ENCODE results near the gene ADAMTS16.

ADAMTS16 gene

DNA sequence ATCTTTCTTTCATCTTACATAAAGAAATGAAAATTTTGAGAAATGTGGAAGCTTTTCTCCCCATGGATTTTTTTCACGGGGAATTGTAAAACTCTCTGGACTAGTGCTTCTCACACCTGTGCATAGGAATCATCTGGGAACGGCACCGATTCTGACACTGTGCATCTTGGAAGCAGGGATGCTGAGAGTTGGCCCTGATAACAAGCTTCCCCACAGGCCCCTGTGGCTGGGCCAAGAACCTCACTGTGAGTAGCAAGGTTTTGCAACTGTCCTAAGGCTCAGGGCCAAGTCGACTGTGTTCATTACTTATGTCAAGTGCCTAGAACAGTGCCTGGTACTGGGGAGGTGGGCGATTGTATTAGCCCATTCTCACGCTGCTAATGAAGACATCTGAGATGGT lies 174.5 kb downstream of the ADAMTS16 start:
- TF ChIP-seq, protein P1, sequence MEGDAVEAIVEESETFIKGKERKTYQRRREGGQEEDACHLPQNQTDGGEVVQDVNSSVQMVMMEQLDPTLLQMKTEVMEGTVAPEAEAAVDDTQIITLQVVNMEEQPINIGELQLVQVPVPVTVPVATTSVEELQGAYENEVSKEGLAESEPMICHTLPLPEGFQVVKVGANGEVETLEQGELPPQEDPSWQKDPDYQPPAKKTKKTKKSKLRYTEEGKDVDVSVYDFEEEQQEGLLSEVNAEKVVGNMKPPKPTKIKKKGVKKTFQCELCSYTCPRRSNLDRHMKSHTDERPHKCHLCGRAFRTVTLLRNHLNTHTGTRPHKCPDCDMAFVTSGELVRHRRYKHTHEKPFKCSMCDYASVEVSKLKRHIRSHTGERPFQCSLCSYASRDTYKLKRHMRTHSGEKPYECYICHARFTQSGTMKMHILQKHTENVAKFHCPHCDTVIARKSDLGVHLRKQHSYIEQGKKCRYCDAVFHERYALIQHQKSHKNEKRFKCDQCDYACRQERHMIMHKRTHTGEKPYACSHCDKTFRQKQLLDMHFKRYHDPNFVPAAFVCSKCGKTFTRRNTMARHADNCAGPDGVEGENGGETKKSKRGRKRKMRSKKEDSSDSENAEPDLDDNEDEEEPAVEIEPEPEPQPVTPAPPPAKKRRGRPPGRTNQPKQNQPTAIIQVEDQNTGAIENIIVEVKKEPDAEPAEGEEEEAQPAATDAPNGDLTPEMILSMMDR (conservative IDR thresholded peaks at IDR 0.05; ENCODE audit: control insufficient read depth, insufficient read depth, low read depth, low read length), result no peak
- no peak overlapping the region for H3K4me3 ChIP-seq (ENCODE audit: control insufficient read depth, low read depth, low read length)
- DNase-seq (ENCODE audit: low read depth), result no peak

DNA sequence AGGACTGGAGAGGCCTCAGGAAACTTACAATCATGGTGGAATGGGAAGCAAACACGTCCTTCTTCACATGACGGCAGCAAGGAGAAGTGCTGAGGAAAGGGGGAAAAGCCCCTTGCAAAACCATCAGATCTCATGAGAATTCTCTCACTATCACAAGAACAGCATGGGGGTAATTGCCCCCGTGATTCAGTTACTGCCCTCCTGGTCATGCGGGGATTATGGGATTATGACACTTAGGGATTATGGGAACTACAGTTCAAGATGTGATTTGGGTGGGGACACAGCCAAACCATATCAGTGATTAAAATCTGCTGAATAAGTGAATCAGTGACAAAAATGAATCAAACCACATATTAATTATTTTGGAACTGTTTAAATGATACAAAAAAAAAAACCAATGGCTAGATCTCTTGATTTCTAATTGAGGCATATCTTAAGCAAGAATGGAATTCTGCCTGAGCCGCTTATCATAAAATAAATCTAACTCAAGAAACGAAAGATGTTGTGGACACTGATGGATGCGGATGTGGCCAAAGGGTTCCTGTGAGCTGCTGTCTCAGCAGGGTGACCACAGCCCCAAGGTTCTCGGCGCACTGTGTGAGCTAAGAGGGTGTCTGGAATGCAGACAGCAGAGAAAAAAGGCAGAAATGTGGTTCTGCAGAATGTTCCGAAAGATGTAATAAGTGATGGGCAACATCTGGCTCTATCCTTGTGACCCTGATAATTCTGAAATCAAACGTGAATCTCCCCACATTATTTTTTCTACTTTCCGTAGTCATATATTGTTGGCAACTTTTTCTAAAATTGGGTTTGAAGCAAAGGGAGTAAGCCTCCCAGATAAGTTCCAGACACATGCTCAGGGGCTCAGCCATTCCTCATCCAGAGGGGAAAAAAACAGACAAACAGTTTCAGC lies 175.2 kb downstream of the ADAMTS16 start:
- no peak overlapping the region for H3K4me3 ChIP-seq (ENCODE audit: control insufficient read depth, low read depth, low read length)
- no peak for DNase-seq (ENCODE audit: low read depth)
- TF ChIP-seq, protein P1 (conservative IDR thresholded peaks at IDR 0.05; ENCODE audit: control insufficient read depth, insufficient read depth, low read depth, low read length), result no peak

DNA sequence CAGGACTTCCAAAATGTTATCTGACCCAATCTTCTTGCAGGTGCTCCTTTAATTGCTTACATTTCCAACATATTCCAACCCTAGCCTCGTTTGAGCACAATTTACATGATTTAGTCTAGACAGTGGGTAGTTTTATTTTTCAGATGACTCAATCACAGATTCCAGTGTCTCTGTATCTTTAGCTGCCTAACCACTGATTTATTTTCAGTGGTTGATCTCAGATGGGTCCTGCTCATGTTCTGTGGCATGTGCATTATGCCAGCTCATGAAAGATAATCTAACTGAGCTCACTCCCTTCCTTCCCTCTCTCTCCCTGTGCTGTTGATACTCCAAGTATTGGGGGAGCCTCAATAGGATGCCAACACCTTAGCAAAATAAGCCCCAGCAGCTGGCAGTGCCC lies 176.2 kb downstream of the ADAMTS16 start:
- no peak overlapping the region for H3K4me3 ChIP-seq (ENCODE audit: control insufficient read depth, low read depth, low read length)
- DNase-seq (ENCODE audit: low read depth), result no peak
- TF ChIP-seq, protein P1 (conservative IDR thresholded peaks at IDR 0.05; ENCODE audit: control insufficient read depth, insufficient read depth, low read depth, low read length), result no peak

DNA sequence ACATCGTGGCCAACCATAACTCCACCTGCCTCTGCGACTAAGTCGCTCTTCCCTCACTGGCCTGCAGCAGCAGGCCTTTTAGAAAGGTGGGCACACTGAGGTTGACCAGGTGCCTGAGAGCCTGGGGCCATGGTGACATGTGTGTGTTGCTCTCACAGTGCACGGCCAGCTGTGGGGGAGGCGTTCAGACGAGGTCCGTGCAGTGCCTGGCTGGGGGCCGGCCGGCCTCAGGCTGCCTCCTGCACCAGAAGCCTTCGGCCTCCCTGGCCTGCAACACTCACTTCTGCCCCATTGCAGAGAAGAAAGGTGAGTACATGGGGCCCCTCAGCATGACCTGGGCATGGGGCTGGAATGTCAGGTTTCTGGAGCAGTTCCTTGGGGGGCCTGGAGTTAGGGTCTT lies 177.8 kb downstream of the ADAMTS16 start:
- TF ChIP-seq, protein P1 (conservative IDR thresholded peaks at IDR 0.05; ENCODE audit: control insufficient read depth, insufficient read depth, low read depth, low read length), result no peak
- DNase-seq (ENCODE audit: low read depth), result no peak
- H3K4me3 ChIP-seq (ENCODE audit: control insufficient read depth, low read depth, low read length), result no peak overlapping the region

DNA sequence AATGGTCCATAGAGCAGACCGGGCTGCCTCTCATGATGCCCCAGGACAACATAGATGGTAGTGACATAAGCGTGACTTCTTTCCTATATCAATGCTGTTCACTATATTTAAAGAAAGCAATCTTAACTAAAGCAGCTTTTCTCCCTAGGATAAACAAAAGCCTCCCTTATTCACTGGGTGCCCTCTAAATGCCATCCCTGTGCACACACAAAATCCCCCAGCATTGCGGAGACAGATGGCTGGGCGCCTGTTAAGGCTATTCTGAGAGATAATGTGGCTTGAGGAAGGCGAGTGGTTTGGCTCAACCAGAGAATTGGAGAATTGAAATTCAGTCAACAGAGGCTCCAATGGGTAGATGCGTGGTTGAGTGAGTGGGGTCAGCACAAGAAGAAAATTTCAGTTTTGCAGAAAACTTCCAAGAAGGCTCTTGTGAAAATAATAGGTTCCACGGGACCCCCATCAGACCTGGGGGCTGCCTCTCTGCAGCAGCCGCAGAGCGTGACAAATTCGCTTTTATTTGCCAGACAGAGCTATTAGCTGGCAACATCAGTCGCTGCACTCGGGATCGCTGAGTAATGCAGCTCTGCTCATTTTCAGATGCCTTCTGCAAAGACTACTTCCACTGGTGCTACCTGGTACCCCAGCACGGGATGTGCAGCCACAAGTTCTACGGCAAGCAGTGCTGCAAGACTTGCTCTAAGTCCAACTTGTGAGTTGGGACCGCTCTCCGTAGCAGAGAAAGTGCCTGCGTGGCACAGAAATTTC lies 178.5 kb downstream of the ADAMTS16 start:
- TF ChIP-seq, protein P1 (conservative IDR thresholded peaks at IDR 0.05; ENCODE audit: control insufficient read depth, insufficient read depth, low read depth, low read length), result no peak
- DNase-seq (ENCODE audit: low read depth), result no peak
- no peak overlapping the region for H3K4me3 ChIP-seq (ENCODE audit: control insufficient read depth, low read depth, low read length)

DNA sequence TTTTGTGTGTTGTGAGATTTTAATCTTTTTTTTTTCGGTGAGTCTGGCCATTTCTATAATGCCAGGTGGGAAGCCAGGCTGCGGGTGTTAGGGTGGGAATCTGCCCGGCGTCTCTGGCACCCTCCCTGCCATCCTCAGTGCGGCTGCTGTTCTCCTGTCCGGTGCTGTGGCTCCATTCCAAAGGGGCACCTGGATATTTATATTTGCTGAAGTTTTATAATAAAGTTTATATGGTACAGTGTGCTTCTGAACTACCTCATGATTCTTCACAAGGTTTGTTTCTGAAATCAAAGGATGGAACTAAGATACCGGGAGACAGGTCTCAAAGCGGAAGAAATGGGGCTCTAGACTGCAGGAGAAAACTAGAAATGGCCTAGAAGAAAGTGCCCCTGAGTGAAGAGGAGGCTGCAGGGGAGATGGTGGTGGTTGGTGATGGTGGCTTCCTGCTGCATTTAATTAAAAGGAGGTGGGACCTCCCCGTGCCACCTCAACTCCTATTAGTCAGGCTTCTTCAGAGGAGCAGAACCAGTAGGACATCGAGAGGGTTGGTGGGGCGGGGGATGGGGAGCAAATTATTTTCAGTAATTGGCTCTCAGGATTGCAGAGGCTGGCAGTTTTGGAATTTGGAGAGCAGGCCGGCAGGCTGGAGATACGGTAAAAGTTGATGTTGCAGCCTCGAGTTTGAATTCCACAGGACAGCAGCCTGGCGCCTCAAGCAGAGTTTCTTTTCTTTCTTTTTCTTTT lies 180.1 kb downstream of the ADAMTS16 start:
- TF ChIP-seq, protein P1 (conservative IDR thresholded peaks at IDR 0.05; ENCODE audit: control insufficient read depth, insufficient read depth, low read depth, low read length), result no peak

More for the DNA sequence above, 180.1 kb downstream of the ADAMTS16 start:
- H3K4me3 ChIP-seq (ENCODE audit: control insufficient read depth, low read depth, low read length), result no peak overlapping the region
- no peak for DNase-seq (ENCODE audit: low read depth)
